GM06990 (cell line): ENCODE results near the gene WDFY4.

Source experiments
- DNase-seq: peaks from one replicate; pipeline ENCODE4 v3.0.0-alpha.2; 2011; ENCODE audit not compliant: insufficient read length; ENCODE audit errors: extremely low read depth
- H3K27me3 ChIP-seq: replicated peaks from 2 replicates; pipeline ENCODE4 v1.6.0; 2011; ENCODE audit warnings: low read length; ENCODE audit not compliant: control insufficient read depth, insufficient read depth
- H3K36me3 ChIP-seq: 2 replicates; pipeline ENCODE4 v1.5.1; 2011; ENCODE audit warnings: low read length; ENCODE audit not compliant: control insufficient read depth, insufficient read depth
- H3K4me3 ChIP-seq: replicated peaks from 2 replicates; pipeline ENCODE4 v1.5.1; 2011; ENCODE audit warnings: low read depth, mild to moderate bottlenecking, control low read depth, low read length
- TF ChIP-seq, protein P1 (sequence below): IDR thresholded peaks from 2 replicates; pipeline ENCODE4 v1.5.1; 2011; ENCODE audit warnings: low read length, control low read depth, mild to moderate bottlenecking, inconsistent platforms; ENCODE audit not compliant: insufficient read depth, poor library complexity, severe bottlenecking

The WDFY4 gene

GRCh38 chr10:48776005-48776522, 91.4 kb downstream of the WDFY4 start:
- Histone ChIP-seq H3K36me3 (peaks cover 59% of the 10 kb centered on the region), H3K4me3 (no peak overlapping the region), H3K27me3 (no peaks in the 10 kb centered on the region)
- no peak for DNase-seq
- TF ChIP-seq, protein P1, sequence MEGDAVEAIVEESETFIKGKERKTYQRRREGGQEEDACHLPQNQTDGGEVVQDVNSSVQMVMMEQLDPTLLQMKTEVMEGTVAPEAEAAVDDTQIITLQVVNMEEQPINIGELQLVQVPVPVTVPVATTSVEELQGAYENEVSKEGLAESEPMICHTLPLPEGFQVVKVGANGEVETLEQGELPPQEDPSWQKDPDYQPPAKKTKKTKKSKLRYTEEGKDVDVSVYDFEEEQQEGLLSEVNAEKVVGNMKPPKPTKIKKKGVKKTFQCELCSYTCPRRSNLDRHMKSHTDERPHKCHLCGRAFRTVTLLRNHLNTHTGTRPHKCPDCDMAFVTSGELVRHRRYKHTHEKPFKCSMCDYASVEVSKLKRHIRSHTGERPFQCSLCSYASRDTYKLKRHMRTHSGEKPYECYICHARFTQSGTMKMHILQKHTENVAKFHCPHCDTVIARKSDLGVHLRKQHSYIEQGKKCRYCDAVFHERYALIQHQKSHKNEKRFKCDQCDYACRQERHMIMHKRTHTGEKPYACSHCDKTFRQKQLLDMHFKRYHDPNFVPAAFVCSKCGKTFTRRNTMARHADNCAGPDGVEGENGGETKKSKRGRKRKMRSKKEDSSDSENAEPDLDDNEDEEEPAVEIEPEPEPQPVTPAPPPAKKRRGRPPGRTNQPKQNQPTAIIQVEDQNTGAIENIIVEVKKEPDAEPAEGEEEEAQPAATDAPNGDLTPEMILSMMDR: no peak

DNA sequence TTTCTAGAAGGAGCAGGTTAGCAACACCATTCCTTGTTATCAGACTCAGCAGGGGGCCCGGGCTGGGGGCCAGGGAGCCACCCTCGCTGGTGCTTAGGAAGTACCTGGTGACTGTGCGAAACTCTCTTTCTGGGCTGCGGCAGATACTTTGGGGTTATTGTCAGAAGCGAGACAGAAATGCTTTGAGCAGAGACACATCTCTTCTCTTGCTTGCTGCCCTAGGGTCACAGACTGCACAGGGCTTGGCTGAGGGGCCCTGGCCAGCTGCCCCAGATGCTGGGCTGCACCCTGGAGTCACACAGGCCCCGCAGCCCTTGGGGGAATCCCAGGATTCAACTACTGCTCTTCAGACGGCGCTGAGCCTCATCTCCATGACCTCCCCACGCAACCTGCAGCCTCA, 91.9 kb downstream of the WDFY4 start:
- H3K36me3 ChIP-seq: peaks cover 58% of the 10 kb centered on the region
- no peaks in the 10 kb centered on the region for H3K27me3 ChIP-seq
- TF ChIP-seq, protein P1: no peak
- no peak for DNase-seq
- no peak overlapping the region for H3K4me3 ChIP-seq

GRCh38 chr10:48777110-48777509, 92.4 kb downstream of the WDFY4 start:
- Histone ChIP-seq H3K36me3 (peaks cover 56% of the 10 kb centered on the region), H3K4me3 (no peak overlapping the region), H3K27me3 (no peaks in the 10 kb centered on the region)
- DNase-seq: no peak
- TF ChIP-seq, protein P1: no peak

DNA sequence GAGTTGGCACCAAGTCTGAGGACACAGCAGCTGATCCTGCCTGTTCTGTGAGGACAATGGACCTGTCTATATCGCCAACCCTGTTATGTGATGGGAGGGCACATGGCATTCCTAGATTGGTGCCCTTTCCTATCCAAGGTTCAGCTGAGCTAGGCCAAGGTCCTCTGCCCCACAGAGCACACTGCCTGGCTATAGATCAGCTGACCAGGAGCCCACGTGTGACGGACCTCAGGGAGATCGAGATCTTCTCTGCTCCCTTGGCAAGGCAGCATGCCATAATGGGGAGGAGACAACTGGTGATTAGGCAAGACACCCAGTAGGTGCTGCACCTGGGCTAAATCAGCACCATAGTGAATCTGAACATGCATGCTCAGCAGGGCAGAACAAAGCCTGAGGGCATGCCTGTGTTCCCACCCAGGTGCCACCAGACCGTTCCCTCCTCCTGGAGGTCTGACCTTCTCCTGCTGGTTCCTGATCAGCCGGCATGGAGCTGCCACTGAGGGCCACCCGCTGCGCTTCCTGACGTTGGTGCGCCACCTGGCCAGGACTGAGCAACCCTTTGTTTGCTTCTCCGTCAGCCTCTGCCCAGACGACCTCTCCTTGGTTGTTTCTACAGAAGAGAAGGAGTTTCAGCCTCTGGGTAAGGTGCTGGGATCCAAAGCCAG, 93.7 kb downstream of the WDFY4 start:
- DNase-seq: no peak
- TF ChIP-seq, protein P1: no peak
- Histone ChIP-seq H3K27me3 (no peaks in the 10 kb centered on the region), H3K4me3 (no peak overlapping the region), H3K36me3 (peaks cover 54% of the 10 kb centered on the region)

DNA sequence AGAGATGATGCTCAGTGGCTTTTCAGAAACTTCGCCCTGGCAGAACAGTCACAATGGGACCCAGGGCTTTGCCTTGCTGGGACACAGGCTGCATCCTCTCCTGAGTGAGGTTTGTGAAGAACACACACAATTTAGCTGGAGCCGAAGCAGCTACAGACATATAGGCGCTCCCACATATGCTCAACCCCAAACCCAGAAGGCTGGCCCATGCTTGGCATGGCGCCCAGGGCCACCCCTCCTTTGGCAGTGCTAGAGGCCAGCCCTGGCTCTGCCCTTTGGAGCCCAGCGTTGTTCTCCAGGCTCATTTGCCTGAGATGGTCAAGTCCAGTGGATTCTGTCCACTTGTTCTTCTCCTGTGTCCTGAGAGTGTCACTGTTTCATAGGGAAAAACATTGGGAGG, 94.4 kb downstream of the WDFY4 start:
- H3K4me3 ChIP-seq: no peak overlapping the region
- no peaks in the 10 kb centered on the region for H3K27me3 ChIP-seq
- peaks cover 50% of the 10 kb centered on the region for H3K36me3 ChIP-seq
- TF ChIP-seq, protein P1: no peak
- no peak for DNase-seq

DNA sequence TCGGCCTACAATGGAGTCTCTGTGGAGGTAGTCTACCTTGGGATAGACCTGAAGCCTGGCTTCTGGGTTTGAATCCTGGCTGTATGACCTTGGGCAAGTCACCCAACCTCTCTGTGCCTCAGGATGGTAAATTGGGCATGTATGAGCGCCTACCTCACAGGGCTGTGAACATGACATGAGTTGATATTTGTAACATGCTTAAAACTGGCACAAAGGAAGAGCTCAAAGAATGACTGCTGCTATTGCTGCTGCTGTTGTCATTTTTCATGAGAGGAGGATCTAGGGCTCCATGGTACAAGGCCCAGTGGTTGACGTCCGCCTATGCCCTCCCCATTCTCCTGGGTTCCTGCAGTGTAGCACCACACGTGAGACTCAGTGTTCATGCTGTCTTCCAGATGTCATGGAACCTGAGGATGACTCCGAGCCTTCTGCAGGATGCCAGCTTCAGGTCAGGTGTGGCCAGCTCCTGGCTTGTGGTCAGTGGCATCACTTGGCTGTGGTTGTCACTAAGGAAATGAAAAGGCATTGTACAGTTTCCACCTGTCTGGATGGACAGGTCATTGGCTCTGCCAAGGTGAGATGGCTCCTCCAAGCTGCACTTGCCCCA, 95.0 kb downstream of the WDFY4 start:
- TF ChIP-seq, protein P1: no peak
- H3K27me3 ChIP-seq: no peaks in the 10 kb centered on the region
- H3K4me3 ChIP-seq: no peak overlapping the region
- no peak for DNase-seq
- H3K36me3 ChIP-seq: peaks cover 45% of the 10 kb centered on the region
